Vagina (tissue), 2 donors: ENCODE measurements around the gene AKR7A3.

ENCODE experiments used
- POLR2A ChIP-seq, 2 donors: fragments of 450-650 bp; IDR thresholded peaks; one replicate each; pipeline ENCODE4 v1.6.1; 2017; ENCODE audit warnings: antibody characterized with exemption in 2 of 2, mild to moderate bottlenecking in 2 of 2, moderate library complexity in 2 of 2
- POLR2AphosphoS5 ChIP-seq, 2 donors: sonication (generic); formaldehyde crosslinking; IDR thresholded peaks; one replicate each; pipeline ENCODE4 v1.9.0; 2017; ENCODE audit warnings: antibody characterized with exemption in 2 of 2, mild to moderate bottlenecking in 2 of 2, low read depth in 1 of 2; ENCODE audit not compliant: insufficient read depth in 1 of 2
- TF ChIP-seq, protein P1 (sequence below), 3 experiments: fragments of 450-650 bp in 2 of 3; fragments of 200-600 bp in 1 of 3; sonication (generic) in 1 of 3; IDR thresholded peaks; one replicate each; pipeline ENCODE4 v1.5.1; 2017 to 2019; ENCODE audit warnings: antibody characterized with exemption in 3 of 3, mild to moderate bottlenecking in 2 of 3, moderate library complexity in 2 of 3

DNA sequence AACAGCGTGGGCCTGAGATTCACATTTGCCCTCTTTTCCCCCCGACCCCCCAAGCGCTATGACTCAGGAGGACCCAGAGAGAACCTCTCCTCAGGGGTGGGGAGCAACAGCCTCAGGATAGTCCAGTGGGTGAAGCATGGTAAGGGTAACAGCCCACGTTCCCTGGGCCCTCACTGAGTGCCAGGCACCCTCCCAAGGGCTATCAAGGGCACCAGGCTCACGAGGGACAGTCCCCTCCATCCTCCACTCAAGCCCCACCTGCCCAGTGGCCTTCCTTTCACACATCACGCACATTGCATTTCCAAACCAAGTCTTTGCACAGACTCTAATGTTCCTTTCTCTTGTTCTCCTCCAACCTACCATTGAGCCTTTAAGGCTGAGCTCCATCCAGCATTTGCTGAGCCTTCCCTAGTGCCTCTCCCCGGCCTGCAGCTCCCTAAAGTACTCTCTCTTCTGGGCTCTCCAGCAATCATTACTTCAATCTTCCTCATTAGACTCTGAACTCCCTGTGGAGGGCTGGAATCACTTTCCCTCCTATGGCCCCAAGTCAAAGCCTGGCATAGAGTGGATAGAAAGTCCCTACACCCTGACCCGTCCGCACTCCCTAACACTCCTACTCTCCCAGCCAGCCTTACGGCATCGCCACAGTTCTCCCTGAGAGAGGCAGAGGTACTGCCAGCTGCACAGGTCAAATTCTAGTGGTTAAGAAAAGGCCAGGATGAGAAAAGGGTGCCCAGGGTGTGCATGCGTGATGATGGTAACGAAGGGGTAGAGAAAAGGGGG is 22.3 kb upstream of the AKR7A3 start:
- no peak for TF ChIP-seq POLR2A (IDR thresholded peaks at IDR 0.05)
- TF ChIP-seq, protein P1, sequence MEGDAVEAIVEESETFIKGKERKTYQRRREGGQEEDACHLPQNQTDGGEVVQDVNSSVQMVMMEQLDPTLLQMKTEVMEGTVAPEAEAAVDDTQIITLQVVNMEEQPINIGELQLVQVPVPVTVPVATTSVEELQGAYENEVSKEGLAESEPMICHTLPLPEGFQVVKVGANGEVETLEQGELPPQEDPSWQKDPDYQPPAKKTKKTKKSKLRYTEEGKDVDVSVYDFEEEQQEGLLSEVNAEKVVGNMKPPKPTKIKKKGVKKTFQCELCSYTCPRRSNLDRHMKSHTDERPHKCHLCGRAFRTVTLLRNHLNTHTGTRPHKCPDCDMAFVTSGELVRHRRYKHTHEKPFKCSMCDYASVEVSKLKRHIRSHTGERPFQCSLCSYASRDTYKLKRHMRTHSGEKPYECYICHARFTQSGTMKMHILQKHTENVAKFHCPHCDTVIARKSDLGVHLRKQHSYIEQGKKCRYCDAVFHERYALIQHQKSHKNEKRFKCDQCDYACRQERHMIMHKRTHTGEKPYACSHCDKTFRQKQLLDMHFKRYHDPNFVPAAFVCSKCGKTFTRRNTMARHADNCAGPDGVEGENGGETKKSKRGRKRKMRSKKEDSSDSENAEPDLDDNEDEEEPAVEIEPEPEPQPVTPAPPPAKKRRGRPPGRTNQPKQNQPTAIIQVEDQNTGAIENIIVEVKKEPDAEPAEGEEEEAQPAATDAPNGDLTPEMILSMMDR (IDR thresholded peaks at IDR 0.05): no peak
- no peak for TF ChIP-seq POLR2AphosphoS5 (IDR thresholded peaks at IDR 0.05; ENCODE audit: insufficient read depth in 1 of 2, low read depth in 1 of 2)
